ENCODE measurements around the gene MFRP. TPM values are rescaled to one million over a fixed set of nuclear protein-coding genes. Genes with fewer than 3 reads are reported as not detected.
A peak's percentile ranks its signal among the peaks of the same experiment; 100 is the strongest.
"Not testable (repeated sequence)": the region's sequence is repeated elsewhere in the genome, so short reads cannot be mapped to it uniquely, and the experiment has no call there.

The MFRP gene
- polyA plus RNA-seq (ENCODE audit: insufficient read depth in 1 of 5, insufficient read length in 5 of 5, low replicate concordance in 1 of 5), result under 1 TPM in 2 of 5 donors, not detected in 3; 0.06 TPM
- long read RNA-seq, donor 1, result 0 reads
- long read RNA-seq, donor 2, result 0 reads
- long read RNA-seq, donor 3, result 0 reads
- long read RNA-seq, donor 4, result 0 reads
- long read RNA-seq, donor 5, result 0 reads
- long read RNA-seq, donor 6, result 0 reads
- long read RNA-seq, donor 7, result 0 reads
- long read RNA-seq, donor 8, result 0 reads

DNA sequence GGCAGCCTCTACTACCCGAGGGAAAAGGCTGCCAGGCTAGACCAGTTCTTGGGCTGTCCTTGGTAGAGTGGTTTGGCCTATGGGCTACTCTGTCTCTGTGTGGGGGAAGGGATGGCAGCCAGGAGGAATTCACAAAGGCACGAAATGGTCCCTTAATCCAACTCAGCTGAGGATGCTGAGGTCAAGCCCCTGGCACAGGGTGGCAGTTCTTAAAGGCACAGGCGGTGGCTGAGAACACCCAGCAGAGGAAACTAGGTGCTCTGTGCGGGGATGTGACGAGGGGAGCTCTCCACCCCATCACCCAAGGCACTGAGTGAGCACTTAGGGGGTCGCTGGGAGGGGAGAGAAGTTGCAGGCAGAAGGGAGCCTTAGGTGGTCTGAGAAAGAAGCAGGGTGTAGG lies at the start of gene MFRP:
Gene MFRP, minus strand, starts transcription at position 101 of the 400 bp plus-strand sequence. CDS start 192 bp downstream, outside the sequence.
- DNase-seq, result no peak

DNA sequence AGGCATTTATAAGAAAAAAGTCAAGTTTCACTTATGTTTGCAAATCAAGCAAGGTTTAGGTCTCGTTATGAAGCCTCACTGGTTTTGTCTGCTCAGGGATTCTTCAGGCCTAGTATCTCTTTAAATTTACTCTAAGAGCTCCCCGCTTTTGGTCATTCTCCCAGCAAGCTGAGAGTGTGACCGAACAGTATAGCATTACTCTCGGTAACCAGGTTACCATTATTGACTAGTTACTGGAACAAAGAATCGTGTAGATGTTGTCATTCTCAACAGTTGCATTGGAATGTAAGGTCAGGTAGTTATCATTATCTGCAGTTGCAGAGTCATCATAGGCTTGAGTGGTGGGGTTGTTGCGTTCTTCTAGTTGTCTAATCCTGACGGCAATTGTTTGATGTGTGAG lies 44.8 kb upstream of the MFRP start:
- no peak for DNase-seq

DNA sequence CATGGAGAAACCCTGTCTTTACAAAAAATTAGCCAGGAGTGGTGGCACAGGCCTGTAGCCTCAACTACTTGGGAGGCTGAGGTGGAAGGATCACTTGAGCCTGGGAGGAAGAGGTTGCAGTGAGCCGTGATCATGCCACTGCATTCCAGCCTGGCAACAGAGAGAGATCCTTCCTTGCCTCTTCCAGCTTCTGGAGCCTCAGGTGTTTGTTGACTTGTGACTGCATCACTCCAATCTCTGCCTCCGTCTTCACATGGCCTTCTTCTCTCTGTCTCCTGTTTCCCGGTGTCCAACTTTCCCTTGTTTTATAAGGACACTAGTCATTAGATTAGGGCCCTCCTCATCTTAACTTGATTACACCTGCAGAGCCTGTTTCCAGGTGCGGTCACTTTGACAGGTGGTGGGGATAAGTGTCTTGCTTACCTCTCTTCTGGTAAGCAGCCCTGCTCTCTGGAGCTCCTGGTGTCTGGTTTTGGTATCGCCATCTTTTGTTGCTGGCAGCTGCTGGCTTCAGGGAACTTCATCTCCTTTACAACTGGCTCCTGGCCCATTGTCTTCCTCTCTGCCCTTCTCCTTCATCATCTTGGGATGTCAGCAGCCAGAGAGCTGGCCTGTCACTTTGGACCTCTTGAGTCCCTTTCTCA lies 43.2 kb upstream of the MFRP start:
- DNase-seq, result no peak

DNA sequence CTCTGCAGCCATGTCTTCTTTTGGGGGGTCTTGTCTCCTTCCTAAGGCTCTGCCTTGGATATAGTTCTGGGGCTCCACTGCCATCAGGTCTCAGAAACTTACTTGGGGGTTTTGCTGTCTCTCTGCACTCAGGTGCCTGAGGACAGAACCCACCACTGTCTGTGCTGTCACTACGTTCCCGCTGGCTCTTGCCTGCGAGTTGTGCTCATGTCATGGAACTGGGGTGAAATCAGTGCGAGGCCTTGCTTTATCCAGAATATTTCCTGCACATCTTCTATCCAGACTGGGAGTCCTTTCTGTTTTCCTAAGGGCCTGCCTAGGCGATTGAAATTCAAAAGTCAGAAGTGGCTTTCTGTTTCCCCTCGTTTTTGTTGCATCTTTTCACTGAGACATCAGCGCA lies 41.6 kb upstream of the MFRP start:
- no peak for DNase-seq

DNA sequence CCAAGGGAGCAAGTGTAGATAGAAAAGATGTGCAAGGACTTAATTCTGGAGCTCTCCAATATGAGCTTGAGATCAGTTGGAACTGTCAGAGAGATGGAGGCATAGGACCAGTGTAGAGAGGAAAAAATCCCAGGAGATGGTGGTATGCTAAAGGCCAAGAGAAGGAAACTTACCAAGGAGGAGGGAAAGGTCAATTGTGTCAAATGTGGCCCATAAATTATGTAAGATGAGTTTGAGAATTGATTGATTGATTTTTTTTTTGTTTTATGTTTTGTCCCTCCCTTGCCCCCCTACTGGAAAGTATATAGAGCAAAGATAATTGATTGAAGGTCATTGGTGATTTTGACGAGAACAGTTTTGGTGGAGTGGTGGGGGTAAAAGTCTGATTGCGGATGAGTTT lies 37.8 kb upstream of the MFRP start:
- no peak for DNase-seq

DNA sequence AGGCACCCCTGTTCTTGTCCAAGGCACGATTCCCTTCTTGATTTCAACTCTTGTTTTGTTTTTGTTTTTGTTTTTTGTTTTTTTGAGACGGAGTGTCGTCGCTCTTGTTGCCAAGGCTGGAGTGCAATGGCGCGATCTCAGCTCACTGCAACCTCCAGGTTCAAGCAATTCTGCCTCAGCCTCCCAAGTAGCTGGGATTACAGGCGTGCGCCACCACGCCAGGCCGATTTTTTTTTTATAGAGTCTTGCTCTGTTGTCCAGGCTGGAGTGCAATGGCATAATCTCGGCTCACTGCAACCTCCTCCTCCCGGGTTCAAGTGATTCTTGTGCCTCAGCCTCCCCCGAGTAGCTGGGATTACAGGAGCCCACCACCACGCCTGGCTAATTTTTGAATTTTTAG lies 36.0 kb upstream of the MFRP start:
- DNase-seq, result not testable (repeated sequence)

DNA sequence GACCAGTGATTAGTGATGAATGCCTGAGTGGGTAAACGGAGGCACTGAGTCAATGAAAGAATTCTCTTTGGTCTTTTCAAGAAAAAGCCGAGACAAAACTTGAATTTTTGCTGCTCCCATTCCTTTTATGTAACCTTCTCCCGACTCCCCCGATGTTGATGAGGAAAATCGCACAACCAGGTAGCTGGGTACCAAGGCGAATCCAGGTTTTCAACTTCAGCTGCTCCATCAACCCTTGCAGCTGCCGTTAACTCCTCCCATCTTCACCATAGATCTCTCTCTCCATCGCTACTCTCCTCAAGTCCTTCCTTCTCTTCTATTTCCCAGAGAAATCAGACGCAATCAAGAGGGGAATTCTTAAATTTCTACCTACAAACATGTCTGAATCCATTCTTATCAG lies 35.6 kb upstream of the MFRP start:
- DNase-seq, result no peak

DNA sequence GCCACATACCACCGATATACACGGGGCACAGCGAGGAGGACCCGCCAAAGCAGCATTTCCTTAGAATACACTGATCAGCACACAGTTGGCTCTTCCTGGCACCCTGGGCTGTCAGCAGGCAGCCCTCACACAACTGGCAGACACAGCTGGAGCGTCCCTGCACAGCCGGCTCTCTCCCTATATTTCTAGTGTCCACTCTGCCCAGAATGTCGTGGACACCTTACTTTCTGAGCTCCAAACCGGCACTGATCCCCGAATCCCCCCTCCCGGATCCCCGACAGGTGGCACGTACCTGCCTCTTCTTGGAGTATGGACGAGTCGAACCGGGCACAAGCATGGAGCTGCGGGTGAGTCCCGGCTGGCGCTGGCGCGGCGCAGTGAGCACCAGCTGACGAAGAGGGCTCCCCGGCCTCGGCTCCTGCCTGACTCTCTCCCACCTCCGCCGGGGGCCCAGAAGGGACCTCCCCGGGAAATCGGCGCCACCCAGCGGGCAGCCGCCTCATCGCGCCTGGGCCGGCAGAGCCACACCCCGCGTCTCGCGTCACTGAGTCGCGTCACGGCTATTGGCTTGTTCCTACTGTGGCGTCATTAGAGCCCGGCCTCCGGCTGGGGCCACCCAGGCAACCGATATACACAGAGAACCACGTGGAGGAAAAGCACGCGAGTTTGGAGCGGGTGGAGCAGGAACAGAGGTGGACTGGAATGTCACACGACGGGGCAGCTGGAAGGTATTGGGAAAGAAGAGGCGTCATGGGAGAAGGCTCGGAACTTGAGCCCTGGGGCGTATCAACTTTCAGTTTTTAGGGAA lies 34.9 kb upstream of the MFRP start, which contains the start of gene USP2:
Gene USP2, minus strand, starts transcription at position 510 of the 808 bp plus-strand sequence. CDS start 8,210 bp downstream, outside the sequence.
- peak; percentile 96 to 97 for DNase-seq

DNA sequence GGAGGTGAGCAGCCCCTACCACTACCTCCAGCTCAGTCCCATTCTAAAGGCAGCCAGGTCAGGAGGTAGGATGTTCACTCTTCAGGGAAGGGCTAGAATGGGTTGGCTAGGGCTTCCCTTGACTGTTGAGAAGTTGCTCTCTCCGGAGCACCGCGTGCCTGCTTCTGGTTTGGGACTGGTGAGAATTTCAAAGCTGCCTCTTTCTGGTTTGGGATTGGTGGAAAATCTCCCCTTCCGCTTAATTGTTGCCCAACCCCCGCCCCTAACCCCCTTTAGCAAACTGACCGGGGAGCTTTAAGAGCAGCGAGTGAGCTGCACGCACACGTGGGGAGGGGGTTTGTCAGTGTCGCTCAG lies 34.3 kb upstream of the MFRP start:
- no peak for DNase-seq

DNA sequence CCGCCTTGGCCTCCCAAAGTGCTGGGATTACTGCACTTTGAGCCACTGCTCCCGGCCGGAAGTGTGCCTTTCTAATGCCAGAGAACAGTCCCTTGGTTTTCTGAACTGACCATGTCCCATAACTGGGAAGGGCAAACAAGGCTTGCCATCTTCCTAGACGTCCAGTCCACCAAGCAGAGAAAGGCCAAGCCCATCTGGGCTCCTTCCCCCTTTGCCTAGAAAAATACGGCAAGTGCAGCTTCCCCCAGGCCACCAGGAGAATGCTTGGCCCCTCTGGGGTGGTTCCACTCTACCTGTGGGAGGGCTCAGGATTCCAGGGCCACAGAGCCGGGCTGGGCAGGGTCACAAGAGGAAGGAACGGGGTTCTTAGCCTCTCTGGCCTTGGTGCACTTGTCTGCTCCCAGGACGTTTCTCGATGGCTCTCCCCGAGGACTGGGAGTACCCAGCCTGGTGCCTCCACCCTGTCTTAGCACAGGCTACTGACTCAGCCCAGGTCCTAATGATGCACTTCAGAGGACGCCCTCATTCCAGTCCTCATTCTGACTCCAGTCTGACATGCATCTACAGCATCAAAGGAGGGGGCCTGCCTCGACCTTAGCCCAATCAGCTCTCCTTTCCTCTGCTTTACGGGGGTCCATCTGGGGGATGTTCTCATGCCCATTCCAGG lies 33.8 kb upstream of the MFRP start:
- no peak for DNase-seq

DNA sequence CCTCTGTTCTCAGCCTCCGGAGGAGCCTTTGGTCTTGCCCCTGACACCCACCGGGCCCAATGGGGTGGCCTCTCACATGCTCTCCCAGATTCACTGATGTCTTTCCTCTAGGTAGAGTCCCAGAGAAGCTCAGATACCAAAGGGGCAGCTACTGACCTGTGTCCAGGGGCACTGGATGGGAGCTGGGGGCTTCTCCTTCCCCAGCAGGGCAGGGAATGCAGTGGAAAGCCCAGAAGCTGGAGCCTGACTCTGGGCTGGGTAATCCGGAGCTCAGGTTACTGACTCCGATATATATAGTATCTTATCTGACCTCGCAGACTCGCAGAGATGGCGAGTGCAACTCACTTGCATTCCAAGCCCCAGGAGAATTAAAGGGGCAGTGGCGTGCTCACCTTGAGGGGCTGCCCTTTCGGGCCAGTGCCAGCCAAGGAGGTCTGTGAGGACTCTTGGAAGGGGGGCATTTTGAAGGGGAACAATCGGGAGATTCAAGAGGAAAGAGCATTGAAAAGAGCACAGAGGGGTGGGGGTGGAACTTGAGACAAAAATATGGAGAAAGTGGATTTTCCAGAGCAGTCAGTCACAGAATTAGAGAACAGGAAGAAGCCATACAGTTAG lies 32.5 kb upstream of the MFRP start:
- no peak for DNase-seq

DNA sequence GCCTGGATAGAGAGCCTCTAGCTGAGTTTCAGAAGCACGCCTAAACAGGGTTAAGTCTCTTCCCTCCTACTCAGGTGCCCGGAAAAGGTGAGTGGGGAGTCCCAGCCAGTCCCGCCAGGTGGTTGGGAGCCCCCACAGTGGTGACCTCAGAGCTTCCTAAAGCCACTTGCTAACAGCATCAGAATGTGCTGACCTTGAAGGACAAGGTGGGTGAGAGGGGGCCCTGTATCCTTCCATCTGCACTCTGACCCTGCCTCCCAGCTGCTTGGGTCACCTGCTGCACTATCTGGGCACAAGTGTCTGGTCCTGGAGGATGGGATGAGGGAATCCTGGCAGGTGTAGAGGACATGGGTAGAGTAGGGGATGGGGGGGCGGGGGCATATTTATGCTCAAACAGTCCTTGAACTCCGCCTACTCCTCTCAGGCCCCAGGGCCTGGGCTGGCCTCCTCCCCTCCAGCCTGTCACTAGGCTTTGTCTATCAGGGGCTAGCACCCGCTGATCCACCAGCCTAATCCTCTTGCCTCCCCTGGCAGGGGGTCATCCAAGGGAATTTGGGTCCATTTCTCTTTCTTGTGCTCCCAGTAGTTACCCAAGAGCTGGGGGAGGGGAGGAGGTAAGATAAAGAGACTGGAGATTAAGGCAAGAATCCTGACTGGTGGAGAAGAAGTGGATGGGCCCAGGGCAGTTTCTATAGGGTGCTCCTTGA lies 31.6 kb upstream of the MFRP start:
- no peak for DNase-seq

DNA sequence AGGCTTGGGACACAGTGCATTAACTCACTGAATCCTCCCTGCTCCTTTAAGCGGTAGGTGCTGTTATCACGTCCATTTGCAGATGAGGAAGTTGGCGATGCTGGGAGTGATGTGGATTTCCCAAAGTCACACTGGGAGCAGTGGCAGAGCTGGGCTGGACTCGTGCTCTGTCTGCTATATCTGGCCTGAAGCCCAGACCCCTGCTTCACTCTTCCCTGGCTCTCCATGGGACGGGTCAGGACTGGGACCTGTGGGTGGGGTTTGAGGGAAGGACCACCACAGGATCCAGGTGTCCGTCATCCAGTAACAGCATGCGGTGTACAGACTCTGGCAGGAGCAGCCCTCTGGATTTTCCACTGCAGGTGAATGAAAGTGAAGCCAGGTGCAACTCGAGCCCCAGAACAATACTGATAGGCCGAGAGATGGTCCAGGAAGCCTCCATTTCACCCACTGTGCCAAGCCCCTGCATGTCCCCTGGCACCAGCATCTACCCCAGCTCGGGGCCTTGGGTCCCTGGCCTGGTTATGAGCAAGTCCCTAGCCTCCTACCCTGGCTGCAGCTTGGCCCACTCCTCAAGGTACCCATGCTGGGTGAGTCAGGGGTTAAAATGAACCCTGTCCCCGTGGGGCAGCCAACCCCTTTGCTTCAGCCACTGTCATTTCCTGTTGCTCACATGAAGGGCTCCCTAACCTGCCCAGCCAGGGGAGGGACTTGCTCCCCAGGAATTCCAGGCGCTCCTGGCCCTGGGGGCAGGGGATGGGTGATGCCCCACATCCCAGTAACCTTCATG lies 30.8 kb upstream of the MFRP start:
- no peak for DNase-seq

DNA sequence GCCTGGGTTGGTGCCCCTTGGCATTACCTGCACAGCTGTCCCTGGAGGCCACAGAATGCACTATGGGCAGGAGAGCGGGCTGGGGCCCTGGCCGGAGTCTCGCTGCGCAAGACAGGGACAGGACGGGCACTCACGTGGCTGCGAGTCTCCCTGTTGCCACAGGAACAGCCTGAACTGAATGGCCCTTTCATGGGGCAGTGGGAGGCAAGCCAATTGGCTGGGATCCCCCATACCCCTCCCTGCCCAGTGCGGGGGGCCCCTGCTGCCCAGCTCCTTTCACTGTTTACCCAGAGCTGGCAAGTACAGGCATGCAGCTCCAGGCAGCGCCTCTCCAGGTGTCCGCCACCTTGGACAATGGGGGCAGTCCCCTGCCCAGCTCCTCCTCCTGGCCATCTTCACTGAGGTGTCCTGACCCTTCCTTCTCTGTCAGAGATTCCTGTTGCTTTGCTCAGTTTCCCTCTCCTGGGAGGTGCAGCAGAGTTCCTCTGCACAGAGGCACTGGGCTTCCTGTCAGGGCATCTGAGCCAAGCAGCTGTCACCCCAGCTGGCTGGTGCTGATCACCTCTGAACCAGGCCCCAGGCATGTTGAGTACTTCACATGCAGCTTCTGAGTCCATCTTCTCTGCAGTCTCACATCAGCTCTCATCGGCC lies 29.8 kb upstream of the MFRP start:
- peak in 1 of 2 donors; percentile 58 for DNase-seq

DNA sequence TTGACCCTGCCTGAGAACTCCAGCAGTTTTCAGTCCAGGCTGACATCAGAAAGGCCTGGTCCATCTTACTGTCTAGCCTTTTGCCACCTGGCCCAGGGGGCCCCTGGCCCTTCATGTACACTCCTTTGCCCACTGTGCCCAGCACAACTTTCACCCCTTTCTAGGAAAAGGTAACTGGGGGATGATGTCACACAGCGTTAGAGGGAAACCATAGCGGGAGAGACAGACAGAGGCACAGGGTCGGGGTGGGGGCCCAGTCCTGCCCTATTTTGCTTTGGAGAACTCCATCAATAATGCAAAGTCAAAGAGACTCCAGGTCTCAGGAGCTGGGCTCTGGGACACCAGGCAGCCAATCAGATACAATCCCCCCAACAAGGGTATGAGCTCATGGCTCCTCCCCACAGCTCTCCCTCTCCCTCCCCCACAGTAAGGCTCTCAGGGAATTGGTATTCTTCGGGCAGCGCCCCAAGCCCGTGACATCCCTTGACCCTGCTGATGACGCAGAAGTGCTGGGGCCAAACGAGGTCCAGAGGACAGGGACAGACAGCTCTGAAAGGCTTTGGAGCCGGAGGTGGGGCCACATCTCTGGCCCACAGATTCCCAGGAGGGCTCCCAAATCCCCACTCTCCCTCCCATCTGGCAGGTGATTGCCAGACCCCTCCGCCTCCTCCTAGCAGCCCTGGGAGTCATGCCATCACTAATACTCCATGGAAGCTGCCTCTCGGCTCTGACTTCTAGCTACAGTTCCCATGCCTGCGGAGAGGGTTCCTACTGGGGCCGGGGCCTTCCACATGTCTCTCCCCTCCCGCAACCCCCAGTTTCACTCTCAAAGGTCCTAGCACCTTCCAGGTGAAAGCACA lies 29.1 kb upstream of the MFRP start:
- no peak for DNase-seq

DNA sequence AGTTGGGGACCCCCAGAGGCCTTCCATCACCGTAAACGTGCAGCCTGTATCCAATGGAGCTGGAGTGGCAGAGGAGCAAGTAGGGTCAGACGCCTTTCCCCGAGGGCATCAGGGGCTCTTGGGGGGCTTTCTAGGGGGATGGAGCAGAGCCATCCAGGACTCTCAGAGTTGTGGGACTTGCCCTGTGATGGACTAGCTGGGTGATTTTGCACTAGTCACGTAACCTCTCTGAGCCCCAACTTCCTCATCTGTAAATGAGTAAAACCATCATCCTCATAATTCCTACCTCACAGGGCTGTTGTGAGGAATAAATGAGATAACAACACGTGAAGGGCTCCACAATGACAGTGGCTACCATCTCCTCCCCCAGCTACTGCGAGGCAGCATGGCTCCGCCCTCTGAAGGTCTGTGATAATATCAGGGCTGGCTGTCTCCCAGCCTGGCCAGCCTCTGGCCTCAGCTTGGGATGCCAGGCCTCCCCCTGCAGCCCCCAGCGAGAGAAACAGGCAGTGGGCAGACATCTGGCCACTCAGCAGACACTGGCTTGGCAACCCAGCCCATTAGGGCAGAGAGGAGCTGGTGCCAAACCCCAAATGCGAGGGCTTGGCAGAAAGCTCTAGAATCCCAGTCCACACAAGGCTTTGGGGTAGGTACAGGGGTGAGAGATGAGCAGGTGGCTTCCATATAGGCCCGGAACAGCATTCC lies 28.3 kb upstream of the MFRP start:
- no peak for DNase-seq

DNA sequence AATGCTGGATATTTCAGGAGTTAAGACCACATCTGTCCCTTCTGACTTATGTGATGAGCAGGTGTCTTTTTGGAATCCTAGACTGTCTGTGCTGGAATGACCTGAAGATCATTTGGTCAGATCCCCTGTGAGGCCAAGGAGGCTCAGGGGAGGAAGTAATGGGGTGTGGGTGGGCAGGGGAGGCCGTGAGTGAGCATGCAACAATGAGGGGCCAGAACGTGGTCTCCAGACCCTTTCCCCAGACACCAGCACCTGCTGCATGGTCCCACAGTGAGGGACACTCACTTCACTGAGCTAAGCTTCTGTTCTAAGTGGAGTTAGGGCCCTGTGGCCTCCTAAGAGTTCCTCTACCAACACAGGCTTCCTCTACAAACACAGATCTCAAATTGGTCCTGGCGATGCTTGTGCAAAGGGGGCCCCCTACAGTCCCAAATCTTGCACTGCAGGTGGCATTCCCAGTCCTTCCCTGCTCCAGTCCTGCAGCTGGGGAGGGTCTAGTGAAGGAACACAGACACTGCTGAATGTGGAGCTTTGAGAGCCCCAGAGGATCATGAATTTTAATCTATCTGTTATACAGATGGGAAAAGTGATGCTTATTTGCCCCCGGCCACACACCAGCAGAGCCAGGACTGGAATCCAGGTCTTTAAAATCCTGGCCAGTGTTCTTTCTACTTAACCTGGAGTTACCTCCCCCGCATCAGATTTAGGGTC lies 27.6 kb upstream of the MFRP start:
- no peak for DNase-seq
